ENCODE results near the gene PSMC4.

The PSMC4 gene

DNA sequence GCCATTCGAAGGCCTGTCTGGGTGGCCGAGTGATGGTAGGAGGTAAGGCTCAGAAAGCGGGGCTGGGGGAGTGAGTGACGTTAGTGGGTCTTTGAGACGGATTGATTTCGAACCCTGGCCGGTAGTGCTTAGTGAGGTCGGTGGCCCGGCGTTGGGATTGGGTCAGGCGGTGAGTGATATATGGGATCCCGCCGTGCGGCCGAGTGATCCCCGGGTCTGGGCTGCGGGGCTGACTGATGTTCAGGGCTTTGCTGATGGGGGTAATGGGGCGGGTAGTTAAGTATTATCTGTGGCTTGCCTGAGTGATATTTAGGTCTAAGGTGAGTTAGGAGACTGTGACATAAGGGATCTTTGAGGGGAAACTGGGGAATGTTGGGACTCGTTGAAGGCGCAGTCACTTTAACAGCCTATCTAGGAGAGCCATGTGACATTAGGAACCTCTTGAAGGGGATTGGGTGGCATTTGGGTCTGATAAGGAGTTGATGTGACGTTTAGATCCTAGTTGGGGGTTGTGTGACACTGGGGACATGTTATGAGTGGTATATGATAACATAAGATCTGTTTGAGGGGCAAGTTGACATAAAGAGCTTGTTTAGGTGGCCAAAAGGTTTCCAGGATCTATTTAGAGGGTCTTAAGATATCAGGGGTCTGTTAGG, 543 bp downstream of the PSMC4 start:
- Histone ChIP-seq H3K27me3 (ENCODE audit: control insufficient read depth, insufficient read depth, low read length) (no peaks in the 10 kb centered on the region), H3K4me3 (ENCODE audit: low read length) (peak overlapping the region; percentile 99), H3K36me3 (ENCODE audit: control insufficient read depth, insufficient read depth, low read length) (peaks cover 7% of the 10 kb centered on the region), H3K4me1 (ENCODE audit: control insufficient read depth, insufficient read depth, low read length) (peaks cover 23% of the 10 kb centered on the region), H3K9ac (ENCODE audit: low read length) (peak overlapping the region; percentile 89), H3K9me3 (ENCODE audit: control insufficient read depth, low read length) (no peaks in the 10 kb centered on the region)

DNA sequence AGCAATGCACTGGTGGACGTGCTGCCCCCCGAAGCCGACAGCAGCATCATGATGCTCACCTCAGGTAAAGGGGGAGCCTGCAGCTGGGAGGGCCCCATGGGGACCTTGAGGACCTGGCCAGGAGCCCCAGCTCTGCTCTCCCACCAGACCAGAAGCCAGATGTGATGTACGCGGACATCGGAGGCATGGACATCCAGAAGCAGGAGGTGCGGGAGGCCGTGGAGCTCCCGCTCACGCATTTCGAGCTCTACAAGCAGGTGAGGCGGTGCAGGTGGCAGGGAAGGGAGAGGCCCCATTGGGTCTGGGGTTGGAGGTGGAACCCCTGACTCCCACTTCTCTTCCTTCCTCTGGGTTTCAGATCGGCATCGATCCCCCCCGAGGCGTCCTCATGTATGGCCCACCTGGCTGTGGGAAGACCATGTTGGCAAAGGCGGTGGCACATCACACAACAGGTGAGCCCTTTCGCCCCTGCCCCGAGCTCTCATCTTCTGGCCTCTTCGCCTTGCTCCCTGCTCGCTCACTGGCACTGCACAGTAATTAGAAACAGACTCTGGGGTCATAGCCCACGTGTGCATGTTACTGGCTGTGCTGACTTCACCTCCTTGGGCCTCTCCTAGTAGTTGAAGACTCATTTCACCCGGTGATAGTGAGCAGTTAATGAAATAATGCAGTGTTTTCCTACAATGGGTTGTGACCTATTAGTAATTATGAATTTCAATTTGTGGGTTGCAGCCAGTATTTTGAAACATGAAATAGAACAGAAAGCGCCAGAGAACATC, 3.6 kb downstream of the PSMC4 start:
- no peak overlapping the region for H3K9ac ChIP-seq (ENCODE audit: low read length)
- no peaks in the 10 kb centered on the region for H3K9me3 ChIP-seq (ENCODE audit: control insufficient read depth, low read length)
- no peak overlapping the region for H3K4me3 ChIP-seq (ENCODE audit: low read length)
- peaks cover 19% of the 10 kb centered on the region for H3K4me1 ChIP-seq (ENCODE audit: control insufficient read depth, insufficient read depth, low read length)
- H3K27me3 ChIP-seq (ENCODE audit: control insufficient read depth, insufficient read depth, low read length), result no peaks in the 10 kb centered on the region
- peaks cover 11% of the 10 kb centered on the region for H3K36me3 ChIP-seq (ENCODE audit: control insufficient read depth, insufficient read depth, low read length)

DNA sequence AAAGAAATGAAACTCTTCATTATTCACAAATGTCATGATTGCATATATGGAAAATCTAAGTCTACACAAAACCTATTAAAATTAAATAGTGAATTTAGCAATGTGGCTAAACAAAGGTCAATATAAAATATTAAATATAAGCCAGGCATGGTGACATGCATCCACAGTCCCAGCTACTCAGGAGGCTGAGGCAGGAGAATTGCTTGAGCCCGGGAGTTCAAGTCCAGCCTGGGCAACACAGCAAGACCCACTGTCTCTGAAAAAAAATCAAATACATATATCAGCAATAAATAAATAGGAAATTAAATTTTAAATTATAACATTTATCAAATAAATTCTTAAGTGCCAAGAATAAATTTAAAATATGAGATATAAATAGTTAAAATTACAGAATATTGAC, 11.9 kb downstream of the PSMC4 start:
- Histone ChIP-seq H3K36me3 (ENCODE audit: control insufficient read depth, insufficient read depth, low read length) (peaks cover 10% of the 10 kb centered on the region), H3K9me3 (ENCODE audit: control insufficient read depth, low read length) (no peaks in the 10 kb centered on the region), H3K9ac (ENCODE audit: low read length) (no peak overlapping the region)

DNA sequence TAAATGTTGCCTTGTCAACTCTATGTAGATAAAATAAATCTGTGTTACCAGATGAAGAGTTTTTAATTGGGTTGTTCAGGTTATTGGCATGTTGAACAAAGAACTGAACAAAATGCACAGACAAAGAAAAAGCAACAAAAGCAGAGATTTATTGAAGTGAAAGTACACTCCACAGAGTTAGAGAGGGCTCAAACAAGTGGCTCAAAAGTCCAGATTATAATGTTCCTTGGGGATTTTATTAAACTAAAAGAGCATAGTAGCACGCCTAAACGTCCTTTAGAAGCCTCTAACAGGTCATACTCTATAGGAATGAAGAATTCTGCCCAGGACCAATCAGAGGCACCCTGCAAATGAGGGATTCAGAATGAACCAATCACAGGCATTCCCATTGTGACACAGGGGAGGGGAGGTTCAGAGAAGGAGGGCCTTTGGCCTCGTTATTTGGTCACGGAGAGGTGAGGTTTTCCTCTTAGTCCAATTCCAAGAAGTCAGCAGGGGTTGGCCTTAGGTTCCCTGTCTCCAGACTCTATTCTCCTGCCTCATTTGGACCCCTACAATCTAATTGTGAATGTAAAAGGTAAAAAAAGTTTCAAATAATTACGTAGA, 12.8 kb downstream of the PSMC4 start:
- H3K27me3 ChIP-seq (ENCODE audit: control insufficient read depth, insufficient read depth, low read length), result no peaks in the 10 kb centered on the region
- H3K9ac ChIP-seq (ENCODE audit: low read length), result no peak overlapping the region
- H3K9me3 ChIP-seq (ENCODE audit: control insufficient read depth, low read length), result no peaks in the 10 kb centered on the region
- H3K36me3 ChIP-seq (ENCODE audit: control insufficient read depth, insufficient read depth, low read length), result peaks cover 7% of the 10 kb centered on the region
- no peak overlapping the region for H3K4me3 ChIP-seq (ENCODE audit: low read length)
- H3K4me1 ChIP-seq (ENCODE audit: control insufficient read depth, insufficient read depth, low read length), result no peaks in the 10 kb centered on the region

More for the DNA sequence above, 11.9 kb downstream of the PSMC4 start:
- Histone ChIP-seq H3K27me3 (ENCODE audit: control insufficient read depth, insufficient read depth, low read length) (no peaks in the 10 kb centered on the region), H3K4me3 (ENCODE audit: low read length) (no peak overlapping the region), H3K4me1 (ENCODE audit: control insufficient read depth, insufficient read depth, low read length) (no peaks in the 10 kb centered on the region)

DNA sequence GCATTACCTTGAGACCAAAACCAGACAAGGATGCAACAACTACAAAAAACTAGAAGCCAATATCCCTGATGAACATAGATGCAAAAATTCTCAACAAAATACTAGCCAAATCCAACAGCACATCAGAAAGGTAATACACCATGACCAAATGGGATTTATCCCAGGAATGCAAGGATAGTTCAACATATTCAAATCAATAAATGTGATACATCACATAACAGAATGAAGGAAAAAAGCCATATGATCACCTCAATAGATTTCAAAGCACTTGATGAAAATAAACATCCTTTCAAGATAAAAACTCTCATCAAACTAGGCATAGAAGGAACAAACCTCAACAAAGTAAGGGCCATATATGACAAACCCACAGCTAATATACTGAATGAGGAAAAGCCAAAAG, 15.7 kb downstream of the PSMC4 start:
- Histone ChIP-seq H3K9me3 (ENCODE audit: control insufficient read depth, low read length) (no peaks in the 10 kb centered on the region), H3K27me3 (ENCODE audit: control insufficient read depth, insufficient read depth, low read length) (no peaks in the 10 kb centered on the region), H3K4me1 (ENCODE audit: control insufficient read depth, insufficient read depth, low read length) (no peaks in the 10 kb centered on the region), H3K9ac (ENCODE audit: low read length) (no peak overlapping the region), H3K4me3 (ENCODE audit: low read length) (no peak overlapping the region), H3K36me3 (ENCODE audit: control insufficient read depth, insufficient read depth, low read length) (no peaks in the 10 kb centered on the region)

DNA sequence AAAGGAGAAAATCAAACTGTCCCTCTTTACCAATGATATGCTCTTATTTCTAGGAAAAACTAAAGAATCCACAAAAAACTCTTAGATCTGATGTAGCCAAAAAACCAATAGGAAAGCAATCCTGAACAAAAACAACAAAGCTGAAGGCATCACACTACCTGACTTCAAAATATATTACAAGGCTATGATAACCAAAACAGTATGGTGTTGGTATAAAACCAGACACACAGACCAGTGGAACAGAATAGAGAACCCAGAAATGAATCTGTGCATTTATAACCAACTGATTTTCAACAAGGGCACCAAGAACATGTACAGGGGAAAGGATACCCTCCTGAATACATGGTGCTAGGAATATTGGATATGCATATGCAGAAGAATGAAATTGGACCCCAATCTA, 16.2 kb downstream of the PSMC4 start:
- Histone ChIP-seq H3K27me3 (ENCODE audit: control insufficient read depth, insufficient read depth, low read length) (no peaks in the 10 kb centered on the region), H3K4me1 (ENCODE audit: control insufficient read depth, insufficient read depth, low read length) (no peaks in the 10 kb centered on the region), H3K36me3 (ENCODE audit: control insufficient read depth, insufficient read depth, low read length) (no peaks in the 10 kb centered on the region), H3K9ac (ENCODE audit: low read length) (no peak overlapping the region), H3K9me3 (ENCODE audit: control insufficient read depth, low read length) (no peaks in the 10 kb centered on the region), H3K4me3 (ENCODE audit: low read length) (no peak overlapping the region)

DNA sequence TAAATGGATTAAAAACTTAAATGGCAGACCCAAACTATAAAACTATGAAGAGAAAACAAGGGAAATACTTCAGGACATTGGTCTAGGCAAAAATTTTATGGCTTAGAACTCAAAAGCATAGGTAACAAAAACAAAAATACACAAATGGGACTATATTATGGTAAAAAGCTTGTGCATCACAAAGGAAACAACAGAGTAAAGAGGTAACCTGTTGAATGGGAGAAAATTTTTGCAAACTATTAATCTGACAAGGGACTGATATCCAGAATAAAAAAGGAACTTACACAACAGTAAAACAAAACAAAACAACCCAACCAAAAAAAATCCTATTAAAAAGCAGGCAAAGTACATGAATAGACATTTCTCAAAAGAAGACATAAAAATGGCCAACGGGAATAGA, 16.6 kb downstream of the PSMC4 start:
- no peaks in the 10 kb centered on the region for H3K9me3 ChIP-seq (ENCODE audit: control insufficient read depth, low read length)
- H3K4me1 ChIP-seq (ENCODE audit: control insufficient read depth, insufficient read depth, low read length), result no peaks in the 10 kb centered on the region
- no peaks in the 10 kb centered on the region for H3K27me3 ChIP-seq (ENCODE audit: control insufficient read depth, insufficient read depth, low read length)
- no peak overlapping the region for H3K9ac ChIP-seq (ENCODE audit: low read length)
- no peak overlapping the region for H3K4me3 ChIP-seq (ENCODE audit: low read length)
- no peaks in the 10 kb centered on the region for H3K36me3 ChIP-seq (ENCODE audit: control insufficient read depth, insufficient read depth, low read length)

DNA sequence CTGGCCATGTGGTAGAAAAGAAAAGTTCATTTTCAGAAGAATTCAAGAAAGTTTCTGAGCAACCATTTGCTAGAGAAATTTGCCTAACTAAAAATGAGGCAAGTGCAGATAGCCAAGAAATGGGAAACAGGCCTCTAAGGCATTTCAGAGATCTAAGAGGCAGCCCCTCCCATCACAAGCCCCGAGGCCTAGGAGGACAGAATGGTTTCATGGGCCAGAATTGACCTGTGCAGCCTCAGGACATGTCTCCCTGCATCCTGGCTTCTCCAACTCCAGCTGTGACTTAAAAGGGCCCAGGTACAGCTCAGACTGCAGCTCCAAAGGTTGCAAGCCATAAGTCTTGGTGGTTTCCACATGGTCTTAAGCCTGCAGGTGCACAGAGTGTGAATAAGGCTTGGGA, 22.6 kb downstream of the PSMC4 start:
- no peaks in the 10 kb centered on the region for H3K36me3 ChIP-seq (ENCODE audit: control insufficient read depth, insufficient read depth, low read length)
- H3K9me3 ChIP-seq (ENCODE audit: control insufficient read depth, low read length), result no peaks in the 10 kb centered on the region
- no peaks in the 10 kb centered on the region for H3K27me3 ChIP-seq (ENCODE audit: control insufficient read depth, insufficient read depth, low read length)
- peaks cover 10% of the 10 kb centered on the region for H3K4me1 ChIP-seq (ENCODE audit: control insufficient read depth, insufficient read depth, low read length)
- no peak overlapping the region for H3K9ac ChIP-seq (ENCODE audit: low read length)
- H3K4me3 ChIP-seq (ENCODE audit: low read length), result no peak overlapping the region

DNA sequence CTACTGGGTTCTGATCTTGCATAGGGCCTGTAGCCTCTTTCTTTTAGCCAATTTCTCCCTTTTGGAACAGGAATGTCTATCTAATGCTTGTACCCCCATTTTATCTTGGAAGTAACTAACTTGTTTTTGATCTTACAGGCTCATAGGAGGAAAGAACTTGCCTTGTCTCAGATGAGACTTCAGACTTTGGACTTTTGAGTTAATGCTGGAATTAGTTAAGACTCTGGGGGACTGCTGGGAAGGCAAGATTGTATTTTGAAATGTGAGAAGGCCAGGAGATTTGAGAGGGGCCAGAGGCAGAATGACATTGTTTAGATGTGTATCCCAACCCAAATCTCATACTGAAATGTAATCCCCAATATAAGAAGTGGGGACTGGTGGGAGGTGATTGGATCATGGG, 23.4 kb downstream of the PSMC4 start:
- H3K27me3 ChIP-seq (ENCODE audit: control insufficient read depth, insufficient read depth, low read length), result no peaks in the 10 kb centered on the region
- no peak overlapping the region for H3K9ac ChIP-seq (ENCODE audit: low read length)
- no peaks in the 10 kb centered on the region for H3K36me3 ChIP-seq (ENCODE audit: control insufficient read depth, insufficient read depth, low read length)
- H3K4me1 ChIP-seq (ENCODE audit: control insufficient read depth, insufficient read depth, low read length), result peaks cover 10% of the 10 kb centered on the region
- no peak overlapping the region for H3K4me3 ChIP-seq (ENCODE audit: low read length)
- H3K9me3 ChIP-seq (ENCODE audit: control insufficient read depth, low read length), result no peaks in the 10 kb centered on the region

DNA sequence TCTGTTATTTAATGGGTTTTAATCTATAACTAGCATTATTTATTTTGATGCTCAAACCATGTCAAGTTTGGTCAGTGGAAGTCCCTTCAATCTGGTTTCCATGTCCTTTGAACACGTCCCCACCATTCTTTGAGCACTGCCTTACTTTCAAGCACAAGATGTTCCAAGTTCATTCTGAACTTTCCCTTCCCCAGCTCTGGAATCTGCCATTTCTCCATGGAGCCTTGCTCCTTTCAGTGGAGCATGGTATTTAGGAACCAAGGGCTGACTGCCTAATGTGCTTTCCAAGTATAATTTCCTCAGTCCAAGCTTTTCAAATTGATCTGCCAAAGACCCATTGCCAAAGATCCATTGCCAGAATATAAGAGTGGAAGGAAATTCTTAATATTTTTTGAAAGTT, 24.8 kb downstream of the PSMC4 start:
- H3K4me1 ChIP-seq (ENCODE audit: control insufficient read depth, insufficient read depth, low read length), result peaks cover 10% of the 10 kb centered on the region
- no peaks in the 10 kb centered on the region for H3K9me3 ChIP-seq (ENCODE audit: control insufficient read depth, low read length)
- no peak overlapping the region for H3K4me3 ChIP-seq (ENCODE audit: low read length)
- no peaks in the 10 kb centered on the region for H3K36me3 ChIP-seq (ENCODE audit: control insufficient read depth, insufficient read depth, low read length)
- H3K9ac ChIP-seq (ENCODE audit: low read length), result no peak overlapping the region
- no peaks in the 10 kb centered on the region for H3K27me3 ChIP-seq (ENCODE audit: control insufficient read depth, insufficient read depth, low read length)

DNA sequence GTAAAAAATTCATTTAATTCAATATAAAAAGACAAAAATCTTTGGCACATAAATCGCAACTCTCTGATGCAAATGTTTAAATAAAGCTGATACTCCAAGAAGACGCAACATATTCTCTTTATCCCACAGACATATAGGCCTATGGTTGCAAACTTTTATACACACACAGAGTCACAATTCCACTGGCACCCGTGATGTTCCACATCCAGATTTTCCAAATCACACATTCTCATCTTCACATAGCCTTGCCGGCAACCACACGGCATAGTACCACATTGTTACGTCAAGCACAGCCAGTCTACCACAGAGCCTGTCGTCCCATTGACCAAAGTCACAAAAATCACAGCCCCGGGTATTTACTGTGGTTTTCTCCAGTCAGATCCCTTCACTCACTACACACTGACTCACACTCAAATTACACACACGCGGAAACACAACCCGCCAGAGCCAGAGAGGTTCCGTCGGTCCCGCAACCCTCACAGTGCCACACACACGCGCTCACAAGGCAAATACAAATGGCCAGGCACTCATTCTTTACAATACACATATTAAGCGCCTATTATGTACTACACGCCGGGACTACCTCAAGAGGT, 25.3 kb downstream of the PSMC4 start:
- no peaks in the 10 kb centered on the region for H3K9me3 ChIP-seq (ENCODE audit: control insufficient read depth, low read length)
- peaks cover 10% of the 10 kb centered on the region for H3K4me1 ChIP-seq (ENCODE audit: control insufficient read depth, insufficient read depth, low read length)
- peak overlapping the region; percentile 97 for H3K4me3 ChIP-seq (ENCODE audit: low read length)
- H3K36me3 ChIP-seq (ENCODE audit: control insufficient read depth, insufficient read depth, low read length), result no peaks in the 10 kb centered on the region
- peak overlapping the region; percentile 82 for H3K9ac ChIP-seq (ENCODE audit: low read length)
- no peaks in the 10 kb centered on the region for H3K27me3 ChIP-seq (ENCODE audit: control insufficient read depth, insufficient read depth, low read length)

Measured in mucosa of stomach (tissue), 1 donor.